ENCODE data around the gene ADO.
A peak's percentile ranks its signal among the peaks of the same experiment; 100 is the strongest.

ADO gene

GRCh38 chr10:62817766-62818425 is 13.4 kb downstream of the ADO start:
- ChIA-PET POLR2A (interaction anchor here (0.7 kb wide), 1 partner anchor 698 kb away, joined by 3 read pairs; no protein-coding TSS in a partner anchor), CTCF (interaction anchor here (0.6 to 6.6 kb wide), 14 partner anchors 11 to 266 kb away, joined by 3 to 68 read pairs (median 6); partner anchors contain the start of gene ADO)
- H3K9me3 ChIP-seq (ENCODE audit: control extremely low read depth in 1 of 5, control insufficient read depth in 4 of 5, insufficient read depth in 2 of 5, low read depth in 1 of 5, low read length in 4 of 5): no peaks in the 10 kb centered on the region
- no peaks in the 10 kb centered on the region for H3K36me3 ChIP-seq (ENCODE audit: control insufficient read depth in 4 of 4, insufficient read depth in 4 of 4, low read length in 3 of 4)
- H3K4me1 ChIP-seq (ENCODE audit: control extremely low read depth in 1 of 4, control insufficient read depth in 4 of 4, insufficient read depth in 4 of 4, low read length in 3 of 4): peaks cover 0 to 41% (median 39%) of the 10 kb centered on the region in 4 experiments
- no peak overlapping the region for H3K27ac ChIP-seq (ENCODE audit: insufficient read depth in 1 of 2, low read depth in 1 of 2, low read length in 2 of 2, poor library complexity in 1 of 2, severe bottlenecking in 2 of 2)
- H3K27me3 ChIP-seq (replicated peaks in 2 of 5; ENCODE audit: control insufficient read depth in 4 of 5, insufficient read depth in 5 of 5, low read length in 4 of 5): peaks cover 3 to 67% (median 36%) of the 10 kb centered on the region in 5 experiments
- DNase-seq: peak; percentile 60 to 72 (median 72)
- WGBS (ENCODE audit: insufficient coverage): under 1% methylated on average over 43 of the region's 51 CpGs
- peak overlapping the region in 6 of 7 experiments; percentile 65 to 91 (median 84) for H3K4me3 ChIP-seq (ENCODE audit: control insufficient read depth in 1 of 7, extremely low read depth in 1 of 7, insufficient read depth in 4 of 7, low read depth in 2 of 7, low read length in 6 of 7)

- Histone ChIP-seq H3K9me3 (ENCODE audit: control extremely low read depth in 1 of 5, control insufficient read depth in 4 of 5, insufficient read depth in 2 of 5, low read depth in 1 of 5, low read length in 4 of 5) (no peaks in the 10 kb centered on the region), H3K36me3 (ENCODE audit: control insufficient read depth in 4 of 4, insufficient read depth in 4 of 4, low read length in 3 of 4) (no peaks in the 10 kb centered on the region), H3K4me1 (ENCODE audit: control extremely low read depth in 1 of 4, control insufficient read depth in 4 of 4, insufficient read depth in 4 of 4, low read length in 3 of 4) (peaks cover 0 to 41% (median 39%) of the 10 kb centered on the region in 4 experiments), H3K27ac (ENCODE audit: insufficient read depth in 1 of 2, low read depth in 1 of 2, low read length in 2 of 2, poor library complexity in 1 of 2, severe bottlenecking in 2 of 2) (no peak overlapping the region), H3K4me3 (ENCODE audit: control insufficient read depth in 1 of 7, extremely low read depth in 1 of 7, insufficient read depth in 4 of 7, low read depth in 2 of 7, low read length in 6 of 7) (peak overlapping the region in 6 of 7 experiments; percentile 16 to 86 (median 79)), H3K27me3 (replicated peaks in 2 of 5; ENCODE audit: control insufficient read depth in 4 of 5, insufficient read depth in 5 of 5, low read length in 4 of 5) (peaks cover 3 to 61% (median 31%) of the 10 kb centered on the region in 5 experiments)
- peak; percentile 49 to 68 (median 55) for DNase-seq
- ChIA-PET POLR2A (interaction anchor here (0.7 to 1.2 kb wide), 2 partner anchors 14 to 698 kb away, joined by 3 to 4 read pairs; partner anchors contain the start of gene ADO), CTCF (interaction anchor here (0.7 to 6.6 kb wide), 14 partner anchors 13 to 339 kb away, joined by 3 to 68 read pairs (median 4); partner anchors contain the start of gene ADO)
- WGBS (ENCODE audit: insufficient coverage): 4% methylated on average over 48 of the region's 65 CpGs
Measured at GRCh38 chr10:62818426-62819011, 14.0 kb downstream of the ADO start.

GRCh38 chr10:62819141-62819920 is 14.8 kb downstream of the ADO start:
- no peaks in the 10 kb centered on the region for H3K36me3 ChIP-seq (ENCODE audit: control insufficient read depth in 4 of 4, insufficient read depth in 4 of 4, low read length in 3 of 4)
- peaks cover 0 to 41% (median 39%) of the 10 kb centered on the region in 4 experiments for H3K4me1 ChIP-seq (ENCODE audit: control extremely low read depth in 1 of 4, control insufficient read depth in 4 of 4, insufficient read depth in 4 of 4, low read length in 3 of 4)
- POLR2A ChIA-PET: interaction anchor here (1.2 kb wide), 1 partner anchor 15 kb away, joined by 4 read pairs; the partner anchor contains the start of gene ADO
- peak overlapping the region in 2 of 7 experiments; percentile 3 to 45 for H3K4me3 ChIP-seq (ENCODE audit: control insufficient read depth in 1 of 7, extremely low read depth in 1 of 7, insufficient read depth in 4 of 7, low read depth in 2 of 7, low read length in 6 of 7)
- CTCF ChIA-PET: interaction anchor here (0.7 to 6.6 kb wide), 8 partner anchors 12 to 338 kb away, joined by 3 to 68 read pairs (median 8); no protein-coding TSS in a partner anchor
- H3K27ac ChIP-seq (ENCODE audit: insufficient read depth in 1 of 2, low read depth in 1 of 2, low read length in 2 of 2, poor library complexity in 1 of 2, severe bottlenecking in 2 of 2): no peak overlapping the region
- peak; percentile 8 to 48 (median 30) for DNase-seq
- 51% methylated on average over 19 of the region's 19 CpGs for WGBS (ENCODE audit: insufficient coverage)
- H3K9me3 ChIP-seq (ENCODE audit: control extremely low read depth in 1 of 5, control insufficient read depth in 4 of 5, insufficient read depth in 2 of 5, low read depth in 1 of 5, low read length in 4 of 5): no peaks in the 10 kb centered on the region
- peaks cover 3 to 53% (median 24%) of the 10 kb centered on the region in 5 experiments for H3K27me3 ChIP-seq (replicated peaks in 2 of 5; ENCODE audit: control insufficient read depth in 4 of 5, insufficient read depth in 5 of 5, low read length in 4 of 5)

GRCh38 chr10:62820586-62820985 is 16.1 kb downstream of the ADO start:
- Histone ChIP-seq H3K9me3 (ENCODE audit: control extremely low read depth in 1 of 5, control insufficient read depth in 4 of 5, insufficient read depth in 2 of 5, low read depth in 1 of 5, low read length in 4 of 5) (no peaks in the 10 kb centered on the region), H3K27me3 (replicated peaks in 2 of 5; ENCODE audit: control insufficient read depth in 4 of 5, insufficient read depth in 5 of 5, low read length in 4 of 5) (peaks cover 3 to 40% (median 18%) of the 10 kb centered on the region in 5 experiments), H3K4me1 (ENCODE audit: control extremely low read depth in 1 of 4, control insufficient read depth in 4 of 4, insufficient read depth in 4 of 4, low read length in 3 of 4) (peaks cover 0 to 30% (median 29%) of the 10 kb centered on the region in 4 experiments), H3K4me3 (ENCODE audit: control insufficient read depth in 1 of 7, extremely low read depth in 1 of 7, insufficient read depth in 4 of 7, low read depth in 2 of 7, low read length in 6 of 7) (no peak overlapping the region), H3K36me3 (ENCODE audit: control insufficient read depth in 4 of 4, insufficient read depth in 4 of 4, low read length in 3 of 4) (no peaks in the 10 kb centered on the region), H3K27ac (ENCODE audit: insufficient read depth in 1 of 2, low read depth in 1 of 2, low read length in 2 of 2, poor library complexity in 1 of 2, severe bottlenecking in 2 of 2) (no peak overlapping the region)
- no peak for DNase-seq
- WGBS (ENCODE audit: insufficient coverage): 78% methylated on average over 4 of the region's 5 CpGs
- ChIA-PET POLR2A (no interaction called here), CTCF (interaction anchor here (6.6 kb wide), 1 partner anchor 210 kb away, joined by 68 read pairs; no protein-coding TSS in a partner anchor)

GRCh38 chr10:62826273-62826672 is 21.8 kb downstream of the ADO start:
- DNase-seq: peak in 1 of 3 donors; percentile 18
- peaks cover 0 to 3% (median under 1%) of the 10 kb centered on the region in 5 experiments for H3K27me3 ChIP-seq (replicated peaks in 2 of 5; ENCODE audit: control insufficient read depth in 4 of 5, insufficient read depth in 5 of 5, low read length in 4 of 5)
- ChIA-PET CTCF (no interaction called here), POLR2A (no interaction called here)
- H3K4me3 ChIP-seq (ENCODE audit: control insufficient read depth in 1 of 7, extremely low read depth in 1 of 7, insufficient read depth in 4 of 7, low read depth in 2 of 7, low read length in 6 of 7): no peak overlapping the region
- peaks cover 0 to 5% (median 0%) of the 10 kb centered on the region in 4 experiments for H3K4me1 ChIP-seq (ENCODE audit: control extremely low read depth in 1 of 4, control insufficient read depth in 4 of 4, insufficient read depth in 4 of 4, low read length in 3 of 4)
- no peak overlapping the region for H3K27ac ChIP-seq (ENCODE audit: insufficient read depth in 1 of 2, low read depth in 1 of 2, low read length in 2 of 2, poor library complexity in 1 of 2, severe bottlenecking in 2 of 2)
- no peaks in the 10 kb centered on the region for H3K9me3 ChIP-seq (ENCODE audit: control extremely low read depth in 1 of 5, control insufficient read depth in 4 of 5, insufficient read depth in 2 of 5, low read depth in 1 of 5, low read length in 4 of 5)
- 80% methylated on average over 1 of the region's 1 CpG for WGBS (ENCODE audit: insufficient coverage)
- H3K36me3 ChIP-seq (ENCODE audit: control insufficient read depth in 4 of 4, insufficient read depth in 4 of 4, low read length in 3 of 4): no peaks in the 10 kb centered on the region

GRCh38 chr10:62829622-62830021 is 25.1 kb downstream of the ADO start:
- H3K36me3 ChIP-seq (ENCODE audit: control insufficient read depth in 4 of 4, insufficient read depth in 4 of 4, low read length in 3 of 4): no peaks in the 10 kb centered on the region
- H3K27ac ChIP-seq (ENCODE audit: insufficient read depth in 1 of 2, low read depth in 1 of 2, low read length in 2 of 2, poor library complexity in 1 of 2, severe bottlenecking in 2 of 2): no peak overlapping the region
- 100% methylated on average over 2 of the region's 2 CpGs for WGBS (ENCODE audit: insufficient coverage)
- ChIA-PET POLR2A (no interaction called here), CTCF (interaction anchor here (0.9 kb wide), 1 partner anchor 14 kb away, joined by 3 read pairs; no protein-coding TSS in a partner anchor)
- no peaks in the 10 kb centered on the region for H3K9me3 ChIP-seq (ENCODE audit: control extremely low read depth in 1 of 5, control insufficient read depth in 4 of 5, insufficient read depth in 2 of 5, low read depth in 1 of 5, low read length in 4 of 5)
- H3K4me1 ChIP-seq (ENCODE audit: control extremely low read depth in 1 of 4, control insufficient read depth in 4 of 4, insufficient read depth in 4 of 4, low read length in 3 of 4): peaks cover 0 to 5% (median 0%) of the 10 kb centered on the region in 4 experiments
- no peaks in the 10 kb centered on the region for H3K27me3 ChIP-seq (replicated peaks in 2 of 5; ENCODE audit: control insufficient read depth in 4 of 5, insufficient read depth in 5 of 5, low read length in 4 of 5)
- H3K4me3 ChIP-seq (ENCODE audit: control insufficient read depth in 1 of 7, extremely low read depth in 1 of 7, insufficient read depth in 4 of 7, low read depth in 2 of 7, low read length in 6 of 7): no peak overlapping the region
- DNase-seq: no peak
